ENCODE results near the gene GP1BB.

DNA sequence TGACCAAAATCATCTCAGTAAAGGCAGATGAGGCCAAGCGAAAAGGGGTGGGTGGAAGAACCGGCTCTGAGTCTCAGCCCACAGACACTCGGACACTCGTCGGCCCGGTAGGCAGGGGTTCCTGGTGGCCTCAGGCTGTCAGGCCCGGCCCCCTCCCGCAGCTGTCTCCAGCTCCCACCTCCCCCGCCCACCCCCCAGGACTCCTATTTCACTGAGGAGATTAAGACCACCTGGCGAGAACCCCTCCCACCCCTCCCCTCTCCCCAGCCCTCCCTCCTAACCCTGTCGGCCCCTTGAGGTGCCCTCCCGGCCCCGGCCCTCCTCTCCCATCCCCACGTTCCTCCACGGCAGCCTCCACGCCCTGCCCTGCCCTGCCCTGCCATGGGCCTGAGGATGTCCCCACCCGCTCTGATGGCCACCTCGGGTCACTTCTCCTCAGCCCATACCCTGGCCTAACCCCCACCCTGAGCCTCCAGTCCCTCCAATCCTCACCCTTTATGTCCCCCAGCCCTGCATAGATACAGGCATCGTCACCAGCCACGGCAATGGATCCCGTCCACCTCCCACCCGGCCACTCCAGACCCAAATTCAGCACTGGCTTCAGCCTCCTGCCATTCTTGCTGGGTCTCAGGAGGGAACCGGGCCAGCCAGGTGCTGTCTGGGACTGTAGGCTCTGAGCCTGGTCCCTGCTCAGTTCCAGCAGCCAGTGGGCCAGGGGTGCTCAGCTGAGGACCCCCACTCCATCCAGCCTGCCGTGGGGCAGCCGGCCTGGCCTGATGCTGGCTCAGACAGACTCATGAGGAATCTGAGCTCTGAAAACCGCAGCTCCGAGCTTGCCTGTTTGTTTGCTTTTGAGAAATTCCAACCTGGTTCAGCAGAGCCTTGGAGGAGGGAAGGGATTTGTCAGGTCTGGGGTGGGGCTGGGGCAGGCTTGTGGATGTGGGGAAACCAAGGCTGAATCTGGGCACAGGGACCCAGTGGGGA lies 27.5 kb downstream of the GP1BB start:
- TF ChIP-seq, protein P1, sequence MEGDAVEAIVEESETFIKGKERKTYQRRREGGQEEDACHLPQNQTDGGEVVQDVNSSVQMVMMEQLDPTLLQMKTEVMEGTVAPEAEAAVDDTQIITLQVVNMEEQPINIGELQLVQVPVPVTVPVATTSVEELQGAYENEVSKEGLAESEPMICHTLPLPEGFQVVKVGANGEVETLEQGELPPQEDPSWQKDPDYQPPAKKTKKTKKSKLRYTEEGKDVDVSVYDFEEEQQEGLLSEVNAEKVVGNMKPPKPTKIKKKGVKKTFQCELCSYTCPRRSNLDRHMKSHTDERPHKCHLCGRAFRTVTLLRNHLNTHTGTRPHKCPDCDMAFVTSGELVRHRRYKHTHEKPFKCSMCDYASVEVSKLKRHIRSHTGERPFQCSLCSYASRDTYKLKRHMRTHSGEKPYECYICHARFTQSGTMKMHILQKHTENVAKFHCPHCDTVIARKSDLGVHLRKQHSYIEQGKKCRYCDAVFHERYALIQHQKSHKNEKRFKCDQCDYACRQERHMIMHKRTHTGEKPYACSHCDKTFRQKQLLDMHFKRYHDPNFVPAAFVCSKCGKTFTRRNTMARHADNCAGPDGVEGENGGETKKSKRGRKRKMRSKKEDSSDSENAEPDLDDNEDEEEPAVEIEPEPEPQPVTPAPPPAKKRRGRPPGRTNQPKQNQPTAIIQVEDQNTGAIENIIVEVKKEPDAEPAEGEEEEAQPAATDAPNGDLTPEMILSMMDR (IDR thresholded peaks at IDR 0.05; ENCODE audit: borderline replicate concordance, extremely low read depth, low read length, poor library complexity, severe bottlenecking): no peak
- no peak for TF ChIP-seq EZH2 (IDR thresholded peaks at IDR 0.05; ENCODE audit: borderline replicate concordance, low read depth, low read length, severe bottlenecking)

Measured in DND-41 (cell line).